Activated CD8-positive, alpha-beta memory T cell treated with anti-CD3 and anti-CD28 coated beads for 24 hours (primary cell): Measurements from ENCODE around the gene FAM227A.

ENCODE experiments used
- DNase-seq: peaks from one replicate; pipeline ENCODE4 v3.0.0-alpha.2; 2020

Gene FAM227A

GRCh38 chr22:38656256-38657044 is at the start of gene FAM227A, which contains the start of gene CBY1:
FAM227A (minus strand) TSS chr22:38656392; CDS start chr22:38650168, 6,224 bp downstream.
CBY1 (plus strand) TSS chr22:38656638; CDS start chr22:38668055, 11,417 bp downstream.
- DNase-seq = peak; percentile 98

DNA sequence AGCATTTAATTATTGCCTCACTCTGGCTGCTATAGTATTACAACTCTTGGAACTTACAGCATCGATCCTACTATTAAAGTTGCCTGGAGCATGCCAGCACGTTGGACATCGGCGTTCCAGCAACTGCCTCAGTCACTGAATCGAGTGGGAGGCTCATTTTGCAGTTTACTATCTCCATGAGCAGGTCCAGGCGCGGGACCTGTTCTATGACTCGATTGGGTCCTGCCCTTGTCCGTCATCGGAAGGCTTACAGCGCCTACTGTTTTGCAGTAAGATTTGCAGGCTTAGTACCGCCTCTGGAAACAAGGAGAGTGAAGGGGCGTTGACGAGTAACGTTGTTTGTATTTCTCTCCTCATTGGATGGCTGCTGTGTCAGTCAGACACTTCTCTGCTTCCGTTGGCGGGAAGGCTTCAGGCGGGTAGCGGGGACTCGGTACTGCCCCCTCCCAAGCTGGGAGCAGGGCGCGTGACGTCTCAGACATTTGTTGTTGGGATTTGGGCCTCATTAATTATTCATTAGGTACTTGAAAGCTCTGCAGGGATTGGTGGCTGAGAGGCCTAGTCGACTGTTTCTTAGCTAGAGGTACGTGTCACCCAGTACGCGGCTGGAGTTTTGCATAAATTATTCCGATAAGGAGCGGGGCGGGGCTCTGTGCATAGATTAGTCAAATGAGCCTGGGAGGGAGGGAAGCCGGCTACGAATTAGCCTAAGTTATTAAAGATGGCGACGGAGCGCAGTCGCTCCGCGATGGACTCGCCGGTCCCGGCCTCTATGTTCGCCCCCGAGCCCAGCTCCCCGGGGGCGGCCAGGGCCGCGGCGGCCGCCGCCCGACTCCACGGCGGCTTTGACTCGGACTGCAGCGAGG is 49.3 kb upstream of the FAM227A start, which contains the start of gene GTPBP1:
Gene GTPBP1 (plus strand): TSS at position 710 of the 866 bp plus-strand sequence. CDS start 12 bp downstream, at position 722.
- peak; percentile 94 for DNase-seq

- DNase-seq = peak; percentile 57
Measured at GRCh38 chr22:38704654-38705234, 48.6 kb upstream of the FAM227A start.

DNA sequence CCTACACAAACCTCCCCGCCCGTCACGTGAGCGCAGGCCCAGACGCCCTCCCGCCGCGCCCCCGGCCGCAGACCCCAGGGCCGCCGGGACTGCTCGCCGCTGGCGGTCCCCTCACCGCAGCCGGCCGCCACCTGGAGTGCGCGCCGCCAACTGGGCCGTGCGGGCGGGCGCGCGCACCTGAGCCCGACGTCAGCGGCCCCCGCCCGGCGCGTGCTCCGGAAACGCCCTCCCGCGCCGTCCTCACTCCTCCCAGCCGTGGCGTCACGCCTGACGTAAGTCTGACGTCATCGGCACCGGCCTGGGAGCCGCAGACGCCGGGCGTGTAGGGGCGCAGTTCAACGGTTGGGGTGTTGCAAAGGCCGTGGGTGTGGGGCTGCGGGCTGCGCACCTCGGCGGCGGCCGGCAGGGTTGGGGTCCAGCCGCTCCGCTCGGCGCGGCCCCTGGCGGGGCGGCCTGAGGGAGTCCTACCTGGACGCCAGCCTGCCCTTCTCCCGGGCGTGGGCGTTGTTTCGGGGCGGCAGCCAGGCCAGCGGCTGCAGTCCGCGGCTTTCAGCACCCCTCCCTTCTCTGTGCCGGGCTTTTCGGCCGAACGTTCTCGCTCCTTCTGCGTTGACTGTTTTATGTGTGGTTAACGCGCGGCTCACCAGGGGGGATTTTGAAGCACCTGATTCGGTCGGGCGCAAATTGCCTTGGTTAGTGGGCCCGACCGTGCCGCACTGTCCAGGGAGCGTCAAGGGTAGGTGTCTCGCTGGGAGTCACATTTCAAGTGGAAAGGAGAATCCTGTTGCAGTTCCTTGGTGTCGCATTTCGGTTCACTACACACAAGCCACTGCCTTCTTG is 44.8 kb upstream of the FAM227A start, which contains the start of gene JOSD1:
Gene JOSD1 (minus strand): TSS at position 155 of the 840 bp plus-strand sequence. CDS start 956 bp downstream, outside the sequence.
- peak; percentile 99 for DNase-seq

DNA sequence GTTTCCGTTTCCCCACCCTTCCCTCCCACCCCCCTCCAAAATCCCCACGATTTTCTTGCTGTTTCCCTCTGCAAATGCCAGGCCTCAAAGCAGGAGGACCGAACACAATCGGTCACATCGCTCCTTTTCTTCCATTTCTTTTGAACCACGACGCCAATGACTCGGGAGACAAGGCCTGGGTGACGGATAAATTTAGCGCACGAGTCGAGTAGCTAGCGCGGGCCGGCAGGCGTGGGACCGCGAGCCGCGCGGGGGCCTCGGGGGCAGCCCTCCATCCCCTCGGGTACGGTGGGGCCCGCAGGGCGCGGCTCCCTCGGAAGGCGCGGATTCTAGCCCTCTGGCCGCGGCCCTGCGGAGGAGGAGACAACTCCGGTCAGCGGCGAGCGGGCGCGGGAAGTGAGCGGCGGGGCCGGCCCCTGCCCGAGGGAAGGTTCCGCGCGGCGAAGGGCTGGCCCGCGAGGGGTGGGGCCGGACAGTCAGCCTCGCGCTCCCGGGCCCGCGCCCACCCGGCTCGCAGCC is 44.1 kb upstream of the FAM227A start:
- DNase-seq = no peak

GRCh38 chr22:38699784-38700183 is 43.6 kb upstream of the FAM227A start:
- no peak for DNase-seq

GRCh38 chr22:38699143-38699542 is 43.0 kb upstream of the FAM227A start:
- no peak for DNase-seq

GRCh38 chr22:38698407-38699094 is 42.4 kb upstream of the FAM227A start:
- no peak for DNase-seq

GRCh38 chr22:38697425-38698089 is 41.4 kb upstream of the FAM227A start:
- DNase-seq = no peak

DNA sequence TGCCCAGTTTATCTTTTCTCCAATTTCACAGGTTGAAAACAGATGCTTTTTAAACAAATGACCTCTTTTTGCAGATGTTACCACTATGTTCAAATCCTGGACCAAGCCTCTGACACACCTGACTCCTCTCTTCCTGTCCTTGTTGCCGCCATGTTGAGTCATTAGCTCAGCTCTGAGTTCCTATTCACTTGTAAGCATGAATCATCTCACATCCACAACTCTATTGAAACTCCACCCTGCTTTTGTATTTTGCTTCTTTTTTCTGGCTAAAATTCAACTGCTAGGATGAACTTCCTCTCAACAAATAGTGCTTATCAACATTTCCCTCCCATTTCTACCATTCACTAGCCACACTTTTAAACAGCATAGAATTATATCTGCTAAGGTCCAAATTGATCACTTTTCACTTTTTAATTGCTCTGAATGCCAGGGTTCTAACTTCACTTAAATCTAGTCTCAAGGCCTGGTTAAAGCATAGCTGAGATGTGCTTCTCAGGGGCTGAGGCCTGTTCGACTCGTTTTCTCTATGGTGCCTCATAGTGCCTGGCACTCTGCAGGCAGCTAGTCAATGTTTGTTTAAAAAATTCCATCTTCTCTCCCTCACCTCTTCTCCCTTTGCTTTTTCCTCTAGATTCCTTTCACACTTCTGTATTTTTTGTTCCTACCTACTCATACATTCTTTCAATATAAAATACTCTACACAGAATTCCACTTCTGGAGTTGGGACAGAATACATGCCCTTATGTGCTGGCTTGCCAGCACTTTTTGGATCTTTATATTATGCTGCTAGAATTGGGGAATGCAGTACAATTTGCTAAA is 40.6 kb upstream of the FAM227A start:
- DNase-seq = no peak

DNA sequence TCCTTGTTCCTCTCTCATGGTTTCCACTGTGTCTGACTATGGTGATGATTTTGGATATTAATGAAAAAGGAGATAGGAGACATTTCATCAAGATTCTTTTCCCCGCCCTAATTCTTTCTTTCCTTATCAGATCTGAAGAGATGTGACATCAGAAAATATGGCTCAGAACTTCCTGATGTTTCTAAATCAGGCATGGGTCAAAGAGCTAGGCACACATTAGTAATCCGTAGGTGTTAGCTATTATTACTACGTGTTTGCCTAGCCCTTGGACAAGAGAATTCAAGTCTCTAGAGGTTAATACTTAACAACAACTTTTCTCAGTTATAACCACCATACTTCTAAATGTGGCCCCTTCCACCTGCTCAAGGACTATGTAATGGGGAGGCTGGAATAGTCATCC is 38.7 kb upstream of the FAM227A start:
- no peak for DNase-seq

DNA sequence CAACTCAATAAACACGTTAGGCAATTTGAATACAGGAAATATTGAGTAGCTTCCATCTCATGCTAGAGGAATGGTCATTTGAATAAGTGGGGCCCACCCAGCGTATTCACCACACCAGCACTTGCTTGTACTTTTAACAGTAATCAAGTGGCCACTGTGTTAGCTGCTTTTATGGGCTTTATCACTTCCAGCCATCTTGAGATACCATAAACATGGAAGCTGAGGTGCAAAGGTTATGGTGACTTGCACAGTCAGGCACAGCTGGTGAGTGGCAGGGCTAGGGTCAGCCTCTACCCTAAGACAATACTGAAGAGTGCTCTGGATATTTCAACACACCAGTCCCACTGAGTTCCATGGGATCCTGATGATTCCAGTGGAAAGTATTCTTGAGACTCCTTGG is 37.9 kb upstream of the FAM227A start:
- no peak for DNase-seq

- DNase-seq = no peak
Measured at GRCh38 chr22:38689651-38690050, 33.5 kb upstream of the FAM227A start.

DNA sequence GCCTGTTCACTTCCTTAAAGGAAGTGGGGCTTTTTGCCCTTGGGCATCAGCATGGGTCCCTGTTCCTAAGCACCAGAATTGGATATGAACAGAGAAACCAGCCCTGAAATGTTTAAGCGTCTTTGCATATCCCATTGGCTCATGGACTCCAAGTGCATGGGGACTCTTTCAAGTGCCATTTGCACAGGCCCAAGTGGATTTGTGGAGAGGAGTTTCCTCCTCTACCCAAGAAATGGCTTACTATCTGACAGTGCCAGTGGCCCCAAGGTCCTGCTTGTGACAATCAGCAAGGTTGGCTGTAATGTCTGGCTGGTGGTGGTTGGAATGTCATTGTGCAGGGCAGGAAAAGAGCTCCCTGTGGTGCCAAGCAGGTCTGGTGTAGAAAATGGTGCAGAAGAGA is 29.6 kb upstream of the FAM227A start:
- DNase-seq = no peak

DNA sequence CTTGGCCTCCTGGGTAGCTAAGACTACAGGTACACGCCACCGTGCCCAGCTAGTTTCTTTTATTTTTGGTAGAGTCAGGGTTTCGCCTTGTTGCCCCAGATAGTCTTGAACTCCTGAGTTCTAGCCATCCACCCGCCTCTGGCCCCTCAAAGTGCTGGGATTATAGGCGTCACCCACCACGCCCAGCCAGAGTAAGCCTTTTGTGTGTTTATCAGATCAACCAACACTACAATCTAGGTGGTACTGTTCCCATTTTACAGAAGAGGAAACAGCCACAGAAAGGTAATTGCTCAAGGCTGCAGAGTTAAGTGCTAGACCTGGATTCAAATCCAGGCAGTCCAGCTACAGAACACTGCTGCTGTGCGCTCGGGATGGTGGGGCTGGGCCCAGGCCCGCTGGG is 28.7 kb upstream of the FAM227A start:
- no peak for DNase-seq

GRCh38 chr22:38681582-38682335 is 25.6 kb upstream of the FAM227A start, which contains the start of gene TOMM22:
TOMM22 (plus strand) TSS chr22:38681957; CDS start chr22:38681979, 22 bp downstream.
- peak; percentile 93 for DNase-seq

DNA sequence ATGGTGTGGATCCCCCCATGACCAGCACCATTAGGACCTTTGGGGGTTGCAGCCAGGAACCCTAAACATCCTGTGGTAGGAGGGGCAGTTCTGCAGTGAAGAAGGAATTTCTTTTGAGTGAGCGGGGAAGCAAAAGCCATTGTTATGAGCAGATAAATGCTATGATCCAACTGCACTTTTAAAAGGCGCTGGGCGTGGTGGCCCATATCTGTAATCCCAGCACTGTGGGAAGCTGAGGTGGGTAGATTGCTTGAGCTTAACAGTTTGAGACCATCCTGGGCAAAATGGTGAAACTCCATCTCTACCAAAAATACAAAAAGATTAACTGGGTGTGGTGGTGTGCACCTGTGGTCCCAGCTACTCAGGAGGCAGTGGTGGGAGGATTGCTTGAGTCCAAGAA is 19.6 kb upstream of the FAM227A start:
- DNase-seq = no peak

DNA sequence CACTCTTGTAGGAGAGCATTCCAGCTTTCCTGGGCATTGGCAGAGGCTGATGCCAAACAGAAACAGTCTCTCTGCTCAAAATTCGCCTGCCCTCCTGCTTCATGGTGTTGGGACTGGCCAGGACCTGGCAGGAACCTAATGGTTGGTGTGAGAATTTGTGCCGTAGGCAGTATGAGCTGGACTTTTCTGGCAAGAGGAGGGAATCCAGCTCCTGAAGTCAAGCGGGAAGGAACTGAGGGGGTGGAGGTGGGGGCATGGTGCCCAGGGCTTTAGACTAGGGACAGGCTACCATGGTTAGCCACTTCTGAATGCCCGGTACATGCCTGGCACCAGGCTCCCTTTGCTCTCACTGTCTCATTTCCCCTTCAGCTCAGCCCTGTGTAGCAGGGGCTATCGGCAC is 18.7 kb upstream of the FAM227A start:
- DNase-seq = no peak
